Neural crest cell (in vitro differentiated cells): ENCODE data around the gene PLEKHM2. TPM values are rescaled to one million over a fixed set of nuclear protein-coding genes. Genes with fewer than 3 reads are reported as not detected.

Experiments used
- DNase-seq: peaks from one replicate; pipeline ENCODE4 v3.0.0; 2021; ENCODE audit warnings: low read depth, mixed read lengths, low spot score
- H3K27ac Mint-ChIP-seq: one replicate; pipeline ENCODE4 v1.8.0; 2021; ENCODE audit warnings: mild to moderate bottlenecking, mixed read lengths; ENCODE audit not compliant: unreplicated experiment
- H3K27me3 Mint-ChIP-seq: 2 replicates; pipeline ENCODE4 v1.8.0; 2021; ENCODE audit warnings: low read depth, mild to moderate bottlenecking, mixed read lengths
- H3K36me3 Mint-ChIP-seq: 2 replicates; pipeline ENCODE4 v1.8.0; 2021; ENCODE audit warnings: low read depth, mild to moderate bottlenecking, mixed read lengths
- H3K4me1 Mint-ChIP-seq: 2 replicates; pipeline ENCODE4 v1.8.0; 2021; ENCODE audit warnings: mixed read lengths
- H3K4me3 Mint-ChIP-seq: one replicate; pipeline ENCODE4 v1.8.0; 2021; ENCODE audit warnings: mild to moderate bottlenecking, mixed read lengths
- H3K9me3 Mint-ChIP-seq: 2 replicates; pipeline ENCODE4 v1.8.0; 2021; ENCODE audit warnings: mixed read lengths
- total RNA-seq: library from RNA; stranded (reverse); gene quantifications from 2 replicates; pipeline ENCODE4 v1.2.1, GENCODE V29; 2021
- TF ChIP-seq, protein P1 (sequence below): fragments of 200-600 bp; sonication (generic); conservative IDR thresholded peaks from 2 replicates; pipeline ENCODE4 v1.5.0; 2021; ENCODE audit warnings: antibody characterized with exemption, mild to moderate bottlenecking

Gene PLEKHM2
- total RNA-seq, 1 donor from 2014 or later: 64.5 TPM

- Mint-ChIP-seq H3K27me3 (no peaks in the 10 kb centered on the region), H3K4me1 (no peaks in the 10 kb centered on the region), H3K27ac (no peak overlapping the region)
Observed at GRCh38 chr1:15717418-15718125, 33.5 kb downstream of the PLEKHM2 start.

DNA sequence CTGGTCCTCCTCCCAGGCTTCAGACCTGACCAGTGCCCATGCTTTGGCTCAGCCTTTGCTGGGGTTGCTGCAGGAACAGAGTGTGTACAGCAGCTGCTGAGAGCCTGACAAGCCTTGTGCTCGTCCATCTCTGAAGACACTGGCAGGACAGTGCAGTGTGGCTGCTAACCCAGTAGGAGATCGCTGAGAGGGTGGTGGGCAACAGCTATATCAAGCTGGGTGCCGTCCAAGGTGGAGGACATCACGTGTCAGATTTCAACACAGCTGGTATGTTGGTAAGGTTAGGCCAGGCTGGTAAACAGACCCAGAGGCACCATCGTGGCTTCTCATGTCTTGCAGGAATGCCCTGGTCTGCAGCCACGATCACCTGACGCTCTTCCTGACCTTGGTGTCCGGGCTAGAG is 34.1 kb downstream of the PLEKHM2 start:
- no peaks in the 10 kb centered on the region for H3K27me3 Mint-ChIP-seq

More at GRCh38 chr1:15717418-15718125, 33.5 kb downstream of the PLEKHM2 start:
- H3K36me3 Mint-ChIP-seq: peaks cover 6% of the 10 kb centered on the region
- H3K9me3 Mint-ChIP-seq: no peaks in the 10 kb centered on the region
- H3K4me3 Mint-ChIP-seq: no peak overlapping the region
- TF ChIP-seq, protein P1, sequence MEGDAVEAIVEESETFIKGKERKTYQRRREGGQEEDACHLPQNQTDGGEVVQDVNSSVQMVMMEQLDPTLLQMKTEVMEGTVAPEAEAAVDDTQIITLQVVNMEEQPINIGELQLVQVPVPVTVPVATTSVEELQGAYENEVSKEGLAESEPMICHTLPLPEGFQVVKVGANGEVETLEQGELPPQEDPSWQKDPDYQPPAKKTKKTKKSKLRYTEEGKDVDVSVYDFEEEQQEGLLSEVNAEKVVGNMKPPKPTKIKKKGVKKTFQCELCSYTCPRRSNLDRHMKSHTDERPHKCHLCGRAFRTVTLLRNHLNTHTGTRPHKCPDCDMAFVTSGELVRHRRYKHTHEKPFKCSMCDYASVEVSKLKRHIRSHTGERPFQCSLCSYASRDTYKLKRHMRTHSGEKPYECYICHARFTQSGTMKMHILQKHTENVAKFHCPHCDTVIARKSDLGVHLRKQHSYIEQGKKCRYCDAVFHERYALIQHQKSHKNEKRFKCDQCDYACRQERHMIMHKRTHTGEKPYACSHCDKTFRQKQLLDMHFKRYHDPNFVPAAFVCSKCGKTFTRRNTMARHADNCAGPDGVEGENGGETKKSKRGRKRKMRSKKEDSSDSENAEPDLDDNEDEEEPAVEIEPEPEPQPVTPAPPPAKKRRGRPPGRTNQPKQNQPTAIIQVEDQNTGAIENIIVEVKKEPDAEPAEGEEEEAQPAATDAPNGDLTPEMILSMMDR: no peak
- no peak for DNase-seq

GRCh38 chr1:15719381-15720120 is 35.4 kb downstream of the PLEKHM2 start:
- no peaks in the 10 kb centered on the region for H3K27me3 Mint-ChIP-seq
- DNase-seq: no peak
- no peaks in the 10 kb centered on the region for H3K4me1 Mint-ChIP-seq

More for the DNA sequence above, 34.1 kb downstream of the PLEKHM2 start:
- Mint-ChIP-seq H3K27ac (no peak overlapping the region), H3K4me1 (no peaks in the 10 kb centered on the region), H3K4me3 (no peak overlapping the region), H3K36me3 (peaks cover 6% of the 10 kb centered on the region), H3K9me3 (no peaks in the 10 kb centered on the region)
- DNase-seq: no peak
- TF ChIP-seq, protein P1: no peak

DNA sequence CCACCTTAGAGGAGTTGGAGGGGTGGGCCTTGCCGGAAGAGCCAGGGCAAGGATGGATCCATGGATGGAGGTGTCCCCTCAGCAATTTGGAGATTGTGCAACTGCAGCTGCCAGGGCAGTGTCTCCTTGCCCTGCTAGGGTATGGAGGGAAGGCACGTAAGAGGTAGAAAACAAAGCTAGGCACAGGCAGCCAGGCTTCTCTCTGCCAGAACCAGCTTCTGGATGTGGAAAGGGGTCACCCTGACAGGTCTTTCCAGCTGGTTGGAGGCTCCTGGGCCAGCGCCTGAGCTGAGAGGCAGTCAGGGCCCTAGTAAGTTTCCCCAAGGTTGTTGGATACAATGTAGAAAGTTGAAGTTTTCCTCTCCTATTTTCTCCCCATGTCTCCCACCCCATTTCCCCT is 36.7 kb downstream of the PLEKHM2 start:
- peaks cover 3% of the 10 kb centered on the region for H3K36me3 Mint-ChIP-seq
- no peaks in the 10 kb centered on the region for H3K9me3 Mint-ChIP-seq
- no peak overlapping the region for H3K27ac Mint-ChIP-seq
- no peak overlapping the region for H3K4me3 Mint-ChIP-seq
- TF ChIP-seq, protein P1: no peak
- no peak for DNase-seq
- H3K27me3 Mint-ChIP-seq: no peaks in the 10 kb centered on the region
- H3K4me1 Mint-ChIP-seq: peaks cover 1% of the 10 kb centered on the region

More at GRCh38 chr1:15719381-15720120, 35.4 kb downstream of the PLEKHM2 start:
- H3K36me3 Mint-ChIP-seq: peaks cover 3% of the 10 kb centered on the region
- TF ChIP-seq, protein P1: no peak
- H3K9me3 Mint-ChIP-seq: no peaks in the 10 kb centered on the region
- no peak overlapping the region for H3K4me3 Mint-ChIP-seq
- H3K27ac Mint-ChIP-seq: peak overlapping the region; percentile 78

DNA sequence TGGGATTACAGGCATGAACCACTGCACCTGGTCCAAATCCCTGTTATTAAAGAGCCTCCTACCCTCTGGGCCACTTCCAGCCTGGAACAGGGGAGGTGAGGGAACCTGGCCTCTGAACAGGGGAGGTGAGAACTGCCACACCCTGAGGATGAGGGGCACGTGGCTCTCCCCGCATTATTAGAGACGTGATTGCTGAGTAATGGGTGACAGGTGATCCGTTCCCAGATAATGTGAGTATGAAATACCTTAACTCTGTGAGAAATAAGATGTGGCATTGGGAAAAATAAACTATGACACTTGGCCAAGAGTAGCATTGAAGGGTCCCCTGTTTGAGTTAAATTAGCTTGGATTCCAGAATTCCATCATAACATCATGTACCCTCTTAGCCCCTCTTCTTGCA is 38.3 kb downstream of the PLEKHM2 start:
- Mint-ChIP-seq H3K27me3 (no peaks in the 10 kb centered on the region), H3K27ac (no peak overlapping the region), H3K4me1 (peaks cover 5% of the 10 kb centered on the region), H3K4me3 (no peak overlapping the region), H3K9me3 (no peaks in the 10 kb centered on the region), H3K36me3 (peaks cover 5% of the 10 kb centered on the region)
- no peak for DNase-seq
- TF ChIP-seq, protein P1: no peak
